GM12892 (cell line): ENCODE data around the gene OGFOD2.

Experiments used
- POLR2A ChIP-seq: IDR thresholded peaks from 2 replicates; pipeline ENCODE4 v1.6.1; 2011; ENCODE audit warnings: low read depth, low read length, control low read depth
- POLR2AphosphoS5 ChIP-seq: IDR thresholded peaks from 2 replicates; pipeline ENCODE4 v1.6.1; 2011; ENCODE audit warnings: low read depth, low read length, control low read depth

GRCh38 chr12:122951406-122951805, 23.6 kb upstream of the OGFOD2 start:
- TF ChIP-seq POLR2A (no peak), POLR2AphosphoS5 (no peak)
